SK-N-MC (cell line): ENCODE data around the gene RUNX2.

Source experiments
- EZH2 ChIP-seq: fragments of 200-600 bp; sonication (generic); IDR thresholded peaks from one replicate; pipeline ENCODE4 v1.6.1; 2017; ENCODE audit warnings: antibody characterized with exemption
- FOXP2 ChIP-seq: optimal IDR thresholded peaks from 2 replicates; pipeline ENCODE3; 2011; ENCODE audit warnings: mild to moderate bottlenecking, moderate library complexity; ENCODE audit not compliant: insufficient read depth; ENCODE audit errors: extremely low read length, control extremely low read depth
- POLR2AphosphoS5 ChIP-seq: IDR thresholded peaks from 2 replicates; pipeline ENCODE4 v1.6.1; 2012; ENCODE audit warnings: mild to moderate bottlenecking, low read depth, low read length, borderline replicate concordance

GRCh38 chr6:45458672-45459071 lies 130.5 kb downstream of the RUNX2 start:
- no peak for TF ChIP-seq POLR2AphosphoS5
- no peak for TF ChIP-seq EZH2
- TF ChIP-seq FOXP2 = no peak
